ENCODE results near the gene RAD21L1.

- TF ChIP-seq CTCF (conservative IDR thresholded peaks at IDR 0.05 in 1 of 2, IDR thresholded peaks at IDR 0.05 in 1 of 2; ENCODE audit: extremely low read depth in 1 of 2, insufficient read depth in 1 of 2, low read depth in 1 of 2, low read length in 2 of 2) (no peak), EZH2 (IDR thresholded peaks at IDR 0.05; ENCODE audit: borderline replicate concordance, low read length) (no peak)
These were observed 65.4 kb downstream of the RAD21L1 start for GRCh38 chr20:1291191-1291741.

Measured in mammary epithelial cell (primary cell).